DOHH2 (cell line): ENCODE data around the gene MYO18B.

ENCODE experiments used
- H3F3A ChIP-seq: fragments of 200-600 bp; sonication (generic), shearing (Covaris generic); 2 replicates; pipeline ENCODE4 v1.6.0; 2016; ENCODE audit warnings: antibody characterized with exemption, mild to moderate bottlenecking; ENCODE audit not compliant: control insufficient read depth, insufficient read depth
- H3K27ac ChIP-seq: fragments of 200-600 bp; sonication (generic); 2 replicates; pipeline ENCODE4 v1.5.1; 2014; ENCODE audit warnings: low read depth, mild to moderate bottlenecking, low read length, moderate library complexity
- H3K27me3 ChIP-seq: fragments of 200-600 bp; sonication (generic); 2 replicates; pipeline ENCODE4 v1.6.1; 2014; ENCODE audit warnings: mild to moderate bottlenecking, low read length, mixed read lengths; ENCODE audit not compliant: control insufficient read depth
- H3K36me3 ChIP-seq: fragments of 200-600 bp; sonication (generic); 2 replicates; pipeline ENCODE4 v1.6.1; 2014; ENCODE audit warnings: mild to moderate bottlenecking, low read length, moderate library complexity, mixed read lengths; ENCODE audit not compliant: control insufficient read depth
- H3K4me1 ChIP-seq: fragments of 200-600 bp; sonication (generic); 2 replicates; pipeline ENCODE4 v1.6.1; 2014; ENCODE audit warnings: mild to moderate bottlenecking, low read length, mixed read lengths; ENCODE audit not compliant: control insufficient read depth
- H3K4me2 ChIP-seq: fragments of 200-600 bp; sonication (generic); 2 replicates; pipeline ENCODE4 v1.6.0; 2014; ENCODE audit warnings: mild to moderate bottlenecking, low read length, moderate library complexity
- H3K4me3 ChIP-seq: fragments of 200-600 bp; sonication (generic); 2 replicates; pipeline ENCODE4 v1.5.1; 2014; ENCODE audit warnings: mild to moderate bottlenecking, low read length, mixed read lengths
- H3K79me2 ChIP-seq: fragments of 200-600 bp; sonication (generic); 2 replicates; pipeline ENCODE4 v1.6.1; 2014; ENCODE audit warnings: mild to moderate bottlenecking, low read length, mixed read lengths; ENCODE audit not compliant: control insufficient read depth
- H3K9me2 ChIP-seq: fragments of 200-600 bp; sonication (generic); replicated peaks from 2 replicates; pipeline ENCODE4 v1.6.1; 2014; ENCODE audit warnings: mild to moderate bottlenecking, low read length, mixed read lengths; ENCODE audit not compliant: control insufficient read depth
- H3K9me3 ChIP-seq: fragments of 200-600 bp; sonication (generic); 2 replicates; pipeline ENCODE4 v1.6.1; 2014; ENCODE audit warnings: antibody characterized with exemption, low read length, mixed read lengths; ENCODE audit not compliant: control insufficient read depth, insufficient read depth
- H4K20me1 ChIP-seq: fragments of 200-600 bp; sonication (generic); 2 replicates; pipeline ENCODE4 v1.6.0; 2014; ENCODE audit warnings: low read depth, mild to moderate bottlenecking, antibody characterized with exemption, low read length, moderate library complexity; ENCODE audit not compliant: control insufficient read depth, insufficient read depth
- EZH2phosphoT487 ChIP-seq: fragments of 200-600 bp; sonication (generic); IDR thresholded peaks from 2 replicates; pipeline ENCODE4 v1.6.1; 2017; ENCODE audit warnings: borderline replicate concordance, mild to moderate bottlenecking, antibody characterized with exemption, low read length, moderate library complexity, mixed read lengths
- TF ChIP-seq, protein P1 (sequence below): fragments of 200-600 bp; sonication (generic); IDR thresholded peaks from one replicate; pipeline ENCODE4 v1.5.1; 2014; ENCODE audit warnings: antibody characterized with exemption, mild to moderate bottlenecking, low read depth, low read length; ENCODE audit not compliant: poor library complexity, severe bottlenecking

MYO18B gene

GRCh38 chr22:25935266-25936058 lies 193.5 kb downstream of the MYO18B start:
- H3F3A ChIP-seq: no peaks in the 10 kb centered on the region
- no peaks in the 10 kb centered on the region for H3K36me3 ChIP-seq
- TF ChIP-seq EZH2phosphoT487: no peak
- TF ChIP-seq, protein P1, sequence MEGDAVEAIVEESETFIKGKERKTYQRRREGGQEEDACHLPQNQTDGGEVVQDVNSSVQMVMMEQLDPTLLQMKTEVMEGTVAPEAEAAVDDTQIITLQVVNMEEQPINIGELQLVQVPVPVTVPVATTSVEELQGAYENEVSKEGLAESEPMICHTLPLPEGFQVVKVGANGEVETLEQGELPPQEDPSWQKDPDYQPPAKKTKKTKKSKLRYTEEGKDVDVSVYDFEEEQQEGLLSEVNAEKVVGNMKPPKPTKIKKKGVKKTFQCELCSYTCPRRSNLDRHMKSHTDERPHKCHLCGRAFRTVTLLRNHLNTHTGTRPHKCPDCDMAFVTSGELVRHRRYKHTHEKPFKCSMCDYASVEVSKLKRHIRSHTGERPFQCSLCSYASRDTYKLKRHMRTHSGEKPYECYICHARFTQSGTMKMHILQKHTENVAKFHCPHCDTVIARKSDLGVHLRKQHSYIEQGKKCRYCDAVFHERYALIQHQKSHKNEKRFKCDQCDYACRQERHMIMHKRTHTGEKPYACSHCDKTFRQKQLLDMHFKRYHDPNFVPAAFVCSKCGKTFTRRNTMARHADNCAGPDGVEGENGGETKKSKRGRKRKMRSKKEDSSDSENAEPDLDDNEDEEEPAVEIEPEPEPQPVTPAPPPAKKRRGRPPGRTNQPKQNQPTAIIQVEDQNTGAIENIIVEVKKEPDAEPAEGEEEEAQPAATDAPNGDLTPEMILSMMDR: no peak
- no peak overlapping the region for H3K4me2 ChIP-seq
- H4K20me1 ChIP-seq: no peaks in the 10 kb centered on the region
- no peaks in the 10 kb centered on the region for H3K9me3 ChIP-seq
- H3K9me2 ChIP-seq: no peaks in the 10 kb centered on the region
- no peaks in the 10 kb centered on the region for H3K27me3 ChIP-seq
- no peak overlapping the region for H3K4me3 ChIP-seq
- H3K79me2 ChIP-seq: no peaks in the 10 kb centered on the region
- no peak overlapping the region for H3K27ac ChIP-seq
- no peaks in the 10 kb centered on the region for H3K4me1 ChIP-seq

- peaks cover 2% of the 10 kb centered on the region; the same call in 1 of the 2 replicates for H3K27me3 ChIP-seq
- no peak overlapping the region for H3K27ac ChIP-seq
- TF ChIP-seq, protein P1: no peak
- no peak for TF ChIP-seq EZH2phosphoT487
- H4K20me1 ChIP-seq: no peaks in the 10 kb centered on the region
- H3K9me3 ChIP-seq: no peaks in the 10 kb centered on the region
- no peaks in the 10 kb centered on the region for H3K79me2 ChIP-seq
- no peaks in the 10 kb centered on the region for H3K36me3 ChIP-seq
- no peaks in the 10 kb centered on the region for H3F3A ChIP-seq
- no peaks in the 10 kb centered on the region for H3K9me2 ChIP-seq
- H3K4me2 ChIP-seq: no peak overlapping the region
- H3K4me3 ChIP-seq: no peak overlapping the region
- H3K4me1 ChIP-seq: no peaks in the 10 kb centered on the region
These were observed 196.2 kb downstream of the MYO18B start for GRCh38 chr22:25938151-25938550.

- H3K36me3 ChIP-seq: no peaks in the 10 kb centered on the region
These were observed 197.4 kb downstream of the MYO18B start for GRCh38 chr22:25939384-25939783.

More at GRCh38 chr22:25939384-25939783, 197.4 kb downstream of the MYO18B start:
- Histone ChIP-seq H3K4me2 (no peak overlapping the region), H3K9me3 (no peaks in the 10 kb centered on the region), H3K9me2 (no peaks in the 10 kb centered on the region), H3K4me3 (no peak overlapping the region), H4K20me1 (no peaks in the 10 kb centered on the region), H3K27me3 (peaks cover 2% of the 10 kb centered on the region; the same call in 1 of the 2 replicates), H3F3A (no peaks in the 10 kb centered on the region), H3K79me2 (no peaks in the 10 kb centered on the region), H3K27ac (no peak overlapping the region), H3K4me1 (no peaks in the 10 kb centered on the region)
- no peak for TF ChIP-seq EZH2phosphoT487
- TF ChIP-seq, protein P1: no peak
